GM18870 (cell line): ENCODE measurements around the gene CAV3.

ENCODE experiments used
- ATAC-seq: cut with Tn5 transposase; IDR thresholded peaks from one replicate; pipeline ENCODE4 v1.9.1; 2021; ENCODE audit warnings: moderate library complexity; ENCODE audit not compliant: unreplicated experiment

Gene CAV3

DNA sequence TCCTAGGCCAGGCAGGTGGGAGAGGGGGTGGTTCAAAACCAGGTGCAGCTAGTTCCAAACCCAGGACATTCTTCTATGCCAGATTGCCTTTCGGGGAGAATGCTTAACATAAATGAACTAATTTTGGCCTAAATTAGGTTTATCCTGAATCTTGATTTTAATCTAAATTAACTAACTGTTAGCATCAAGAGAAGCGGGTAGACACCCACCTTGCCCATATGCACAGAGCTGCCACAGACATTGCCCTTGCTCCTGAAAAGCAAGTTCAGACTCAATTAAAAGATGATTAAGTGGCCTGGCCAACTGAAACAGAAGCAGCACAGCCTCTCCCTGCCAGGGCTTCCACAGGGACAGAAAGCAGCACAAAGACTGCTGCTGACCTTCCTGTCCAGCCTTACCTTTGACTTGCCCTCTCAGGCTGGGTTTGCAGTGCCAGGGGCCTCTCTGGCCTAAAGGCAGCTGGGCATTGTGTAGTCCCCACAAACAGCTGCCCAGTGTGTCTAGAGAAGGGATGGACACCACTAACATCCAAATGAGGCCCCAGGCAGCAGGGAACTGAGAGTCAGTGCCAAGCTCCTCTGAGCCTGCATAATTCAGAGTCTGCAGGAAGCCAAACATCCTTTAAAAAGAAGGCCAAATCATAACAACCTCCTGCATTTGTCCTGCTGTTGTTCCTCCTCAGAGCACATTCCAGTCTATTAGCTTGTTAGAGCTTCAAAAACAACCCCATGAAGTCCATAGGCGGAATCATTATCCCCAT lies 51.3 kb downstream of the CAV3 start:
- ATAC-seq: no peak

DNA sequence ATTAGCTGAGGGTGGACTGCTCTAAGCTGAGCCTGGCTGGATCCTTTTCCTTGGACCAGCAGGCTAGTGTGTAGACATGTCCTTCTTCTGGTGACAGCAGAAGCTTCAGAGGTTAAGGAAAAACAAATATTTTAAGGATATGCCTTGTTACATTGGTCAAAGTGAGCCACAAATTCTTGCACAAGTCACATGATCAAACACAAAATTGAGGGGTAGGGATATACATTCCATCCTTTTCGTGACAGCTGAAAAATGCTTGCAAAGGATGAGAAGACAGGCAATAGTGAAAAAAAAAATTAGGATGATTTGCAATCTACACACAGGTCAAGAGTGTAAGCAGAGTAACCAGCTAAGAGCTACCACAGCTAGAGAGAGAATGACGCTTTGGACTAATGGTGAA lies 56.9 kb downstream of the CAV3 start:
- no peak for ATAC-seq

DNA sequence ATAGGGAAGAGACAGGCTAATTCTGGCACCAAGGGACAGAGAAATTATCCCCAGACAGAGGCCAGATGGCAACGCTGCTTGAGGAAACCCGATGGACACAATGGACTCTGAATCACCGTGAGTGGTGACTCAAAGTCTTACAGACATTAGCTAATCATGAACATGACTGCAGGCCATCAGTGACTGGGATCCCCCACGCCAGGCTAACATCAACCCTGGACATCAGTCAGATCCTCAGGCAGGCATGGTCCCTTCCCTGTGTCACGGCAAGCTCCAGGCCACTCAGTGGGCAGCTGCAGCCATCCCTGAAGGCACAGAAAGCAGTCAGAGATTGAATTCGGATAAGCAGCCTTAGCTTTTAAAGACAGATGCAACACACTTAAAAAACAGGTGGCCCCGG lies 59.6 kb downstream of the CAV3 start:
- ATAC-seq: no peak

DNA sequence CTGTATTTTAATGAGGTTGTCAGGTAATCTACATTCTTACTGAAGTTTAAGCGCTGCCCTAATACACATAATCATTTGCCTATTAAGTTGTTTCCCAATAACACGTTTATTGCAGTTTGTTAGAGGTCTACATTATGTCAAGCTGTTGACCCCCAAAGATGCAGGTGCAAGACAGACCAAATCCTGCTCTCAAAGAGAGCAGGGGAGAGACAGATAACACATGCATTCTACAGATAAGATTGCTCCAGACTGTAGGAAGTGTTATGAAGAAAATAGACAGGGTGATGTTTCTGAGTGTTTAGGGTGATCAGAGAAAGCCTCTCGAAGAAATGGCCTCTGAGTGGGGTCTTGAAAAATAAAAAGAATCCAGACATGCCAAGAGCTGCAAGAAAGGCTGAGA lies 60.6 kb downstream of the CAV3 start:
- ATAC-seq: no peak
